Measurements from ENCODE around the gene PCMT1. TPM values are rescaled to one million over a fixed set of nuclear protein-coding genes. Genes with fewer than 3 reads are reported as not detected.

Gene PCMT1
- total RNA-seq, 6 donors from 2014 or later: 25.1 to 129 (median 68.1) TPM

DNA sequence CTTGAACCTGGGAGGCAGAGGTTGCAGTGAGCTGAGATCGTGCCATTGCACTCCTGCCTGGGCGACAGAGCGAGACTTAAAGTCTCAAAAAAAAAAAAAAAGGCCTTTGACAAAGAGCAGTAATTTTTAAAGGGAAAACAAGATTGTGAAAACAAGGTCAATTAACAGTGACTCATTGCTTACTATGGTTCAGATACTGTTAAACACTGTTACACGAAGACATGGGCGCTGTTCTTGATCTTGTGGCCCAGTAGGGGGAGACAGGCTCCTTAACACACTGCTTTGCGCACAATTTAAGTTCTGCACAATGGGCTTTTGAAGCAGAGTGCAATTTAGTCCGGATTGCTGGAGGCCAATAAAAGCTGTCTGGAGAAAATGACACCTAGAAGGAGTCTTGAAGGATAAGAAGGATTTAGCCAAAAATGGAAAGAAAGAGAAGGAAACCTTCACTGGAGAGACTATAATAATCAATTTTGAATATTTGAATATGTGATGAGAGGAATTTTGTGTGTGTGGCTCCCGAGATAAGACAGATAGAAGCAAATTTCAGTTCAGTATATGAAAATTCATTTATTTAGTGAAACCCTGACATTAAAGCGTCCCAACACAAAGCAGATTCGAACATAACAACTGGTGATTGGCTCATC is 25.6 kb upstream of the PCMT1 start:
- TF ChIP-seq, protein P1, sequence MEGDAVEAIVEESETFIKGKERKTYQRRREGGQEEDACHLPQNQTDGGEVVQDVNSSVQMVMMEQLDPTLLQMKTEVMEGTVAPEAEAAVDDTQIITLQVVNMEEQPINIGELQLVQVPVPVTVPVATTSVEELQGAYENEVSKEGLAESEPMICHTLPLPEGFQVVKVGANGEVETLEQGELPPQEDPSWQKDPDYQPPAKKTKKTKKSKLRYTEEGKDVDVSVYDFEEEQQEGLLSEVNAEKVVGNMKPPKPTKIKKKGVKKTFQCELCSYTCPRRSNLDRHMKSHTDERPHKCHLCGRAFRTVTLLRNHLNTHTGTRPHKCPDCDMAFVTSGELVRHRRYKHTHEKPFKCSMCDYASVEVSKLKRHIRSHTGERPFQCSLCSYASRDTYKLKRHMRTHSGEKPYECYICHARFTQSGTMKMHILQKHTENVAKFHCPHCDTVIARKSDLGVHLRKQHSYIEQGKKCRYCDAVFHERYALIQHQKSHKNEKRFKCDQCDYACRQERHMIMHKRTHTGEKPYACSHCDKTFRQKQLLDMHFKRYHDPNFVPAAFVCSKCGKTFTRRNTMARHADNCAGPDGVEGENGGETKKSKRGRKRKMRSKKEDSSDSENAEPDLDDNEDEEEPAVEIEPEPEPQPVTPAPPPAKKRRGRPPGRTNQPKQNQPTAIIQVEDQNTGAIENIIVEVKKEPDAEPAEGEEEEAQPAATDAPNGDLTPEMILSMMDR (IDR thresholded peaks at IDR 0.05): peak; percentile 33 to 65 (median 56)
- TF ChIP-seq POLR2A (IDR thresholded peaks at IDR 0.05): no peak
- H3K4me1 ChIP-seq: peaks cover 0 to 7% (median 3%) of the 10 kb centered on the region in 4 donors
- H3K36me3 ChIP-seq: peaks cover 3 to 30% (median 7%) of the 10 kb centered on the region in 4 donors
- 62 to 69% methylated on average over 10 of the region's 10 CpGs for WGBS, 2 donors
- H3K27me3 ChIP-seq: no peaks in the 10 kb centered on the region
- peak in 1 of 2 donors; percentile 93 for ATAC-seq (ENCODE audit: low FRiP score in 2 of 2)
- DNase-seq: peak in 1 of 2 donors; percentile 51
- no peak overlapping the region for H3K27ac ChIP-seq
- H3K9me3 ChIP-seq: no peaks in the 10 kb centered on the region
- H3K4me3 ChIP-seq: no peak overlapping the region

DNA sequence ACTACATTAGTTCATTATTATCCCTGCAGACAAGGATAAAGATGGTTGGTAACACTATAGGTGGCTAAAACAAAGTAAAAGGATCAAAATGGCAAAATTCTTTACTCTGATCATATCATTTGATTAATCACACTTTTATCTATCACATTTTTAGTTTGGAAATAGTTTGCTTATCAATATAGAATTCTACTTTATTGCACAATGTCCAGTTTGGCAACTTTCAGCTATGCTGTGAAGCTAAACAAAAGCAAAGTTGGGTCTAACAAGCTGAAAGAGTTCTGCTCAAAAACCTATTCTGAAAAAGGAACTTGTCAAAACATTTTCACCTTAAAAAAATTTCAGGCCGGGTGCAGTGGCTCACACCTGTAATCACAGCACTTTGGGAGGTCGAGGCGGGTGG is 23.8 kb upstream of the PCMT1 start:
- no peak for DNase-seq
- peaks cover 13 to 49% (median 21%) of the 10 kb centered on the region in 4 donors for H3K36me3 ChIP-seq
- TF ChIP-seq, protein P1 (IDR thresholded peaks at IDR 0.05): no peak
- no peak for TF ChIP-seq EP300 (IDR thresholded peaks at IDR 0.05)
- TF ChIP-seq POLR2A (IDR thresholded peaks at IDR 0.05): no peak
- no peak for TF ChIP-seq POLR2AphosphoS5 (IDR thresholded peaks at IDR 0.05)
- H3K9me3 ChIP-seq: no peaks in the 10 kb centered on the region
- H3K27ac ChIP-seq: no peak overlapping the region
- no peak for ATAC-seq (ENCODE audit: low FRiP score in 2 of 2)
- no peaks in the 10 kb centered on the region for H3K27me3 ChIP-seq
- peaks cover 0 to 8% (median 4%) of the 10 kb centered on the region in 4 donors for H3K4me1 ChIP-seq
- WGBS, 2 donors: 82 to 92% methylated on average over 3 of the region's 3 CpGs
- H3K4me3 ChIP-seq: no peak overlapping the region

DNA sequence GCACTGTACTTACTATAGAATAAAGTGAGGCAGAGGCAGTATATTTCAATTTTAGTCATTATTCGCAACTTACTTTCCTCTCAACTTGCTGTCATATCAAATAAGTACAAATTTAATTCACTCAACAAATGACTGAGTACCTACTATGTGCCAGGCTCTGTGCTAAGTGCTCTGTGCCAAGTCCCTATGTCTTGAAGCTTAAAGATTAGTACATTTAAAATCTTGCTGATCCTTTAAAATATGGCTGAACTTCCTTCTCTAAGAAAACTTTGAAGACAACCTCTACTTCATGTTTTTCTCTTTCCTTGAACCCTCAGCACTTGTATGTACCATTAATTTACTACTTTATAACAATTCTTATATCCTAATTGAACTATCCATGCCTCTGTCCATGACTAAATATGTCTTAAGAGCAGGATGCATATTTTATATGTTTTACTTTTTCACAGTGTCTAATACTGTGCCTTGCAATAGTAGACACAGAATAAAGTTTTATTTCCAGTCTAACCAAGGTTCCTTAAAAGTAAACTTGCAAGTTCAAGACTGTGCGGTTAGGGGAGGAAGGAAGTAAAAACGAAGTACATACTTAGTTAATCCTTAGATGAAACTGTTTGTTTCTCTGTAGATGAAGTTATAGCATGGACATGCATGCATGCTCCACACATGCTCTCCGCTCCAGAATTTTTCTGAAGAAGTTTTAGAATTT is 21.6 kb upstream of the PCMT1 start:
- H3K4me1 ChIP-seq: peaks cover 0 to 8% (median 4%) of the 10 kb centered on the region in 4 donors
- H3K4me3 ChIP-seq: no peak overlapping the region
- TF ChIP-seq POLR2AphosphoS5 (IDR thresholded peaks at IDR 0.05) (no peak), POLR2A (IDR thresholded peaks at IDR 0.05) (no peak), EP300 (IDR thresholded peaks at IDR 0.05) (no peak)
- TF ChIP-seq, protein P1 (IDR thresholded peaks at IDR 0.05): no peak
- WGBS, 2 donors: 76 to 80% methylated on average over 4 of the region's 4 CpGs
- H3K9me3 ChIP-seq: no peaks in the 10 kb centered on the region
- DNase-seq (no peak), ATAC-seq (ENCODE audit: low FRiP score in 2 of 2) (peak in 1 of 2 donors; percentile 58)
- peaks cover 21 to 70% (median 33%) of the 10 kb centered on the region in 4 donors for H3K36me3 ChIP-seq
- peak overlapping the region; percentile 15 to 60 (median 52) for H3K27ac ChIP-seq
- H3K27me3 ChIP-seq: no peaks in the 10 kb centered on the region

DNA sequence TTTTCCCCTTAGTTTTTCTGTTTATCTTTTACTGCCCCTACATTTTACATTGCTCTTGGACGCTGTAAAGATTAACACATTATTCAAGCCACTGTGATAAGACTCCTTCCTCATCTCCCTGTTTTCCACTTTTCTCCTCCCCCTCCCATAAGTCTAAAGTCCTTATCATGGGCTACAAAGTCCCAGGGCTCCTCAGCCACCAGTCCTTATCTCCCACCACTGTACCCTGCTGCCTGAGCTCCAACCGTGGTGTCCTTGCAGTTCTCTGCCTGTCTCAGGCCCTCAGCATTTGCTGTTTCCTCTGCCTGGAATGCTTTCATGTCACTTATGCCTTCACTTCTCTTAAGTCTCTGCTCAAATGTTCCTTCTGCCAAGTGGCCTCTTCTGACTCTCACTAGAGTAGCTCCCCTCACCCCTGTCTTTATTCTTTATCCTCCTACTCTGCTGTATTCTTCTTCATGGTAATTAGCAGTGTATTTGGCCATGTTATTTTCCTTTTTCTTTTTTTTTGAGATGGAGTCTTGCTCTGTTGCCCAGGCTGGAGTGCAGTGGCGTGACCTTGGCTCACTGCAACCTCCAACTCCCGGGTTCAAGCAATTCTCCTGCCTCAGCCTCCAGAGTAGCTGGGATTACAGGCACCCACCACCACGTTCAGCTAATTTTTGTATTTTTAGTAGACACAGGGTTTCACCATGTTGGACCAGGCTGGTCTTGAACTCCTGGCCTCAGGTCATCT is 20.9 kb upstream of the PCMT1 start:
- H3K4me3 ChIP-seq: no peak overlapping the region
- peak overlapping the region; percentile 15 to 60 (median 52) for H3K27ac ChIP-seq
- H3K9me3 ChIP-seq: no peaks in the 10 kb centered on the region
- H3K27me3 ChIP-seq: no peaks in the 10 kb centered on the region
- 75 to 82% methylated on average over 5 of the region's 5 CpGs for WGBS, 2 donors
- no peak for DNase-seq
- peaks cover 21 to 70% (median 35%) of the 10 kb centered on the region in 4 donors for H3K36me3 ChIP-seq
- ATAC-seq (ENCODE audit: low FRiP score in 2 of 2): no peak
- H3K4me1 ChIP-seq: peaks cover 0 to 8% (median 2%) of the 10 kb centered on the region in 4 donors
- TF ChIP-seq, protein P1 (IDR thresholded peaks at IDR 0.05): no peak
- no peak for TF ChIP-seq POLR2AphosphoS5 (IDR thresholded peaks at IDR 0.05)
- no peak for TF ChIP-seq EP300 (IDR thresholded peaks at IDR 0.05)
- no peak for TF ChIP-seq POLR2A (IDR thresholded peaks at IDR 0.05)
